ENCODE measurements around the gene CYP51A1. TPM values are rescaled to one million over a fixed set of nuclear protein-coding genes. Genes with fewer than 3 reads are reported as not detected.

CYP51A1 gene
- 150 and 227 TPM in 2 replicates for total RNA-seq

GRCh38 chr7:92134271-92135051 lies at the start of gene CYP51A1:
Gene CYP51A1 (minus strand): TSS chr7:92134477. CDS start chr7:92134364, 113 bp downstream.

GRCh38 chr7:92178928-92179924 lies 44.9 kb upstream of the CYP51A1 start, which contains the start of gene LRRD1:
Gene LRRD1 (minus strand): TSS chr7:92179142. CDS start chr7:92165202, 13,940 bp downstream.

Other genes starting within 250 kb of the CYP51A1 start
- 41.4 and 66.0 TPM in 2 replicates for gene AKAP9, start 193.6 kb downstream of the CYP51A1 start, total RNA-seq
- under 0.01 TPM in 2 replicates for gene LRRD1, start 44.7 kb upstream of the CYP51A1 start, total RNA-seq
- 30.3 and 47.1 TPM in 2 replicates for gene KRIT1, start 111.4 kb upstream of the CYP51A1 start, total RNA-seq
- gene ANKIB1, start 111.5 kb upstream of the CYP51A1 start, total RNA-seq: 52.1 and 93.3 TPM in 2 replicates